GM23338 (cell line): ENCODE measurements around the gene RYR3. TPM values are rescaled to one million over a fixed set of nuclear protein-coding genes. Genes with fewer than 3 reads are reported as not detected.

Experiments used
- ATAC-seq: fragments of 200-7000 bp; cut with Tn5 transposase; 3 replicates; pipeline ENCODE4 v1.9.1; 2020
- DNase-seq: peaks from one replicate; pipeline ENCODE4 v3.0.0-alpha.2; 2015; ENCODE audit warnings: low spot score
- H2AFZ ChIP-seq: fragments of 200-600 bp; sonication (generic); 2 replicates; pipeline ENCODE4 v1.8.0; 2016; ENCODE audit warnings: antibody characterized with exemption, mild to moderate bottlenecking, moderate library complexity
- H3F3A ChIP-seq: fragments of 200-600 bp; sonication (generic); replicated peaks from 2 replicates; pipeline ENCODE4 v1.8.0; 2017; ENCODE audit warnings: antibody characterized with exemption, mixed run types, low read depth
- H3K27ac ChIP-seq: fragments of 200-600 bp; sonication (generic); 2 replicates; pipeline ENCODE4 v1.6.1; 2016; ENCODE audit warnings: low read depth
- H3K27me3 ChIP-seq: fragments of 200-600 bp; sonication (generic); 2 replicates; pipeline ENCODE4 v1.8.0; 2016; ENCODE audit warnings: mild to moderate bottlenecking, mixed run types, moderate library complexity; ENCODE audit not compliant: insufficient read depth
- H3K36me3 ChIP-seq: fragments of 200-600 bp; sonication (generic); 2 replicates; pipeline ENCODE4 v1.8.0; 2016; ENCODE audit warnings: mild to moderate bottlenecking; ENCODE audit not compliant: insufficient read depth
- H3K4me1 ChIP-seq: fragments of 200-600 bp; sonication (generic); 2 replicates; pipeline ENCODE4 v1.8.0; 2016; ENCODE audit warnings: mild to moderate bottlenecking, moderate library complexity; ENCODE audit not compliant: insufficient read depth
- H3K4me2 ChIP-seq: fragments of 200-600 bp; sonication (generic); 2 replicates; pipeline ENCODE4 v1.7.1; 2017; ENCODE audit warnings: mixed run types
- H3K4me3 ChIP-seq: fragments of 200-600 bp; sonication (generic); 2 replicates; pipeline ENCODE4 v1.6.1; 2016; ENCODE audit warnings: mixed run types
- H3K79me2 ChIP-seq: fragments of 200-600 bp; sonication (generic); replicated peaks from 2 replicates; pipeline ENCODE4 v1.8.0; 2017; ENCODE audit warnings: mild to moderate bottlenecking; ENCODE audit not compliant: insufficient read depth
- H3K9me2 ChIP-seq: fragments of 200-600 bp; sonication (generic); 2 replicates; pipeline ENCODE4 v1.8.0; 2017; ENCODE audit not compliant: insufficient read depth
- H4K20me1 ChIP-seq: fragments of 200-600 bp; sonication (generic); replicated peaks from 2 replicates; pipeline ENCODE4 v1.8.0; 2017; ENCODE audit warnings: mild to moderate bottlenecking; ENCODE audit not compliant: insufficient read depth
- H3K27ac Mint-ChIP-seq: 2 replicates; pipeline ENCODE4 v1.8.0; 2020; ENCODE audit warnings: inconsistent platforms, mild to moderate bottlenecking, moderate library complexity, mixed read lengths
- H3K27me3 Mint-ChIP-seq: 3 replicates; pipeline ENCODE4 v1.8.0; 2022; ENCODE audit warnings: low read depth, mild to moderate bottlenecking, moderate library complexity, mixed read lengths, inconsistent platforms; ENCODE audit not compliant: insufficient read depth, poor library complexity
- H3K36me3 Mint-ChIP-seq: 3 replicates; pipeline ENCODE4 v1.8.0; 2021; ENCODE audit warnings: low read depth, mild to moderate bottlenecking, inconsistent platforms, moderate library complexity, mixed read lengths
- H3K4me1 Mint-ChIP-seq: 3 replicates; pipeline ENCODE4 v1.8.0; 2020; ENCODE audit warnings: mild to moderate bottlenecking, inconsistent platforms, mixed read lengths
- H3K4me3 Mint-ChIP-seq: 3 replicates; pipeline ENCODE4 v1.8.0; 2021; ENCODE audit warnings: moderate library complexity, mild to moderate bottlenecking, inconsistent platforms, mixed read lengths
- H3K9me3 Mint-ChIP-seq: 3 replicates; pipeline ENCODE4 v1.8.0; 2020; ENCODE audit warnings: moderate library complexity, mild to moderate bottlenecking, inconsistent platforms, mixed read lengths
- CREB1 ChIP-seq: fragments of 250-450 bp; sonication (Bioruptor Pico); IDR thresholded peaks from 2 replicates; pipeline ENCODE4 v1.5.0; 2020; ENCODE audit warnings: low read depth, mild to moderate bottlenecking, moderate library complexity
- ETS1 ChIP-seq: IDR thresholded peaks from 2 replicates; pipeline ENCODE4 v1.6.1; 2016; ENCODE audit warnings: antibody characterized with exemption
- EZH2 ChIP-seq: fragments of 200-600 bp; sonication (generic); IDR thresholded peaks from one replicate; pipeline ENCODE4 v1.8.0; 2017; ENCODE audit warnings: antibody characterized with exemption, mild to moderate bottlenecking, low read depth; ENCODE audit not compliant: unreplicated experiment
- EZH2phosphoT487 ChIP-seq: fragments of 200-600 bp; sonication (generic); IDR thresholded peaks from one replicate; pipeline ENCODE4 v1.8.1; 2018; ENCODE audit warnings: antibody characterized with exemption; ENCODE audit not compliant: unreplicated experiment
- JUNB ChIP-seq: IDR thresholded peaks from one replicate; pipeline ENCODE4 v1.6.1; 2016; ENCODE audit warnings: antibody characterized with exemption; ENCODE audit not compliant: unreplicated experiment
- NANOG ChIP-seq: IDR thresholded peaks from 2 replicates; pipeline ENCODE4 v1.6.1; 2016; ENCODE audit warnings: antibody characterized with exemption, borderline replicate concordance
- POLR2AphosphoS5 ChIP-seq: IDR thresholded peaks from 2 replicates; pipeline ENCODE4 v1.6.1; 2016; ENCODE audit warnings: antibody characterized with exemption, low read depth
- STAT1 ChIP-seq: IDR thresholded peaks from one replicate; pipeline ENCODE4 v1.6.1; 2016; ENCODE audit warnings: antibody characterized with exemption; ENCODE audit not compliant: unreplicated experiment
- ZNF114 ChIP-seq: fragments of 250-450 bp; sonication (Bioruptor Pico); IDR thresholded peaks from 2 replicates; pipeline ENCODE4 v1.5.0; 2020; ENCODE audit warnings: mild to moderate bottlenecking, moderate library complexity
- ZNF331 ChIP-seq: fragments of 250-450 bp; sonication (Bioruptor Pico); IDR thresholded peaks from 2 replicates; pipeline ENCODE4 v1.5.0; 2020; ENCODE audit warnings: low read depth, mild to moderate bottlenecking, moderate library complexity
- ZNF462 ChIP-seq: fragments of 250-450 bp; sonication (Bioruptor Pico); IDR thresholded peaks from 2 replicates; pipeline ENCODE4 v1.5.0; 2020; ENCODE audit warnings: mild to moderate bottlenecking, moderate library complexity
- polyA plus RNA-seq: library from polyadenylated mRNA; unstranded; fragments of >200 nt; fragmentation: Nextera tagmentation; extraction: Ambion mirVana; gene quantifications from 2 replicates; pipeline ENCODE4 v1.2.1, GENCODE V29; 2016
- total RNA-seq: library from RNA; depleted of rRNA; stranded (reverse); fragments of >200 nt; shearing (Covaris generic); gene quantifications from 2 replicates; pipeline ENCODE4 v1.2.3, GENCODE V29; 2014
- TF ChIP-seq, protein P1 (sequence below): IDR thresholded peaks from one replicate; pipeline ENCODE4 v1.6.1; 2018; ENCODE audit warnings: antibody characterized with exemption; ENCODE audit not compliant: unreplicated experiment
- TF ChIP-seq, protein P2 (sequence below), 2 experiments: fragments of 200-600 bp in 1 of 2; sonication (generic) in 1 of 2; conservative IDR thresholded peaks; 2 replicates each; pipeline versions ENCODE4 v1.5.1 to v1.6.1; 2016 to 2017; ENCODE audit warnings: antibody characterized with exemption in 2 of 2, low read depth in 2 of 2, mild to moderate bottlenecking in 2 of 2, moderate library complexity in 1 of 2

The RYR3 gene
- total and polyA plus RNA-seq, 2 experiments from 2014 or later: 1.1 to 1.2 TPM

DNA sequence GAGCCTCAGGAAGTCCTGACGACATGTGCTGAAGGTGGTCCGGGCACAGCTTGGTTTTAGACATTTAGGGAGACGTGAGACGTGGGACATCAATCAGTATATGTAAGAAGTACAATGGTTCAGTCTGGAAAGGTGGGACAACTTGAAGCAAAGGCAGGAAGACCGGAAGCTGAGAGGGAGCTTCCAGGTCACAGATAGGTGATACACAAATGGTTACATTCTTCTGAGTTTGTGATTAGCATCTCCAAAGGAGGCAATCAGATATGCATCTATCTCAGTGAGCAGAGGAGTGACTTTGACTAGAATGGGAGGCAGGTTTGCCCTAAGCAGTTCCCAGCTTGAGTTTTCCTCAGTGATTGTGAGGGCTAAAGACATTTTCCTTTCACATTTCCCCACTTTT is 282.1 kb downstream of the RYR3 start:
- TF ChIP-seq NANOG: no peak
- no peak for TF ChIP-seq POLR2AphosphoS5
- no peak for TF ChIP-seq CREB1
- no peak for TF ChIP-seq ZNF331 (CRISPR knock-in tag)
- no peak for TF ChIP-seq ZNF114 (CRISPR knock-in tag)
- TF ChIP-seq, protein P1, sequence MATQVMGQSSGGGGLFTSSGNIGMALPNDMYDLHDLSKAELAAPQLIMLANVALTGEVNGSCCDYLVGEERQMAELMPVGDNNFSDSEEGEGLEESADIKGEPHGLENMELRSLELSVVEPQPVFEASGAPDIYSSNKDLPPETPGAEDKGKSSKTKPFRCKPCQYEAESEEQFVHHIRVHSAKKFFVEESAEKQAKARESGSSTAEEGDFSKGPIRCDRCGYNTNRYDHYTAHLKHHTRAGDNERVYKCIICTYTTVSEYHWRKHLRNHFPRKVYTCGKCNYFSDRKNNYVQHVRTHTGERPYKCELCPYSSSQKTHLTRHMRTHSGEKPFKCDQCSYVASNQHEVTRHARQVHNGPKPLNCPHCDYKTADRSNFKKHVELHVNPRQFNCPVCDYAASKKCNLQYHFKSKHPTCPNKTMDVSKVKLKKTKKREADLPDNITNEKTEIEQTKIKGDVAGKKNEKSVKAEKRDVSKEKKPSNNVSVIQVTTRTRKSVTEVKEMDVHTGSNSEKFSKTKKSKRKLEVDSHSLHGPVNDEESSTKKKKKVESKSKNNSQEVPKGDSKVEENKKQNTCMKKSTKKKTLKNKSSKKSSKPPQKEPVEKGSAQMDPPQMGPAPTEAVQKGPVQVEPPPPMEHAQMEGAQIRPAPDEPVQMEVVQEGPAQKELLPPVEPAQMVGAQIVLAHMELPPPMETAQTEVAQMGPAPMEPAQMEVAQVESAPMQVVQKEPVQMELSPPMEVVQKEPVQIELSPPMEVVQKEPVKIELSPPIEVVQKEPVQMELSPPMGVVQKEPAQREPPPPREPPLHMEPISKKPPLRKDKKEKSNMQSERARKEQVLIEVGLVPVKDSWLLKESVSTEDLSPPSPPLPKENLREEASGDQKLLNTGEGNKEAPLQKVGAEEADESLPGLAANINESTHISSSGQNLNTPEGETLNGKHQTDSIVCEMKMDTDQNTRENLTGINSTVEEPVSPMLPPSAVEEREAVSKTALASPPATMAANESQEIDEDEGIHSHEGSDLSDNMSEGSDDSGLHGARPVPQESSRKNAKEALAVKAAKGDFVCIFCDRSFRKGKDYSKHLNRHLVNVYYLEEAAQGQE: no peak
- TF ChIP-seq STAT1: no peak
- TF ChIP-seq EZH2phosphoT487: no peak
- TF ChIP-seq ETS1: no peak
- no peak for TF ChIP-seq JUNB
- TF ChIP-seq ZNF462 (CRISPR knock-in tag): no peak
- TF ChIP-seq, protein P2, sequence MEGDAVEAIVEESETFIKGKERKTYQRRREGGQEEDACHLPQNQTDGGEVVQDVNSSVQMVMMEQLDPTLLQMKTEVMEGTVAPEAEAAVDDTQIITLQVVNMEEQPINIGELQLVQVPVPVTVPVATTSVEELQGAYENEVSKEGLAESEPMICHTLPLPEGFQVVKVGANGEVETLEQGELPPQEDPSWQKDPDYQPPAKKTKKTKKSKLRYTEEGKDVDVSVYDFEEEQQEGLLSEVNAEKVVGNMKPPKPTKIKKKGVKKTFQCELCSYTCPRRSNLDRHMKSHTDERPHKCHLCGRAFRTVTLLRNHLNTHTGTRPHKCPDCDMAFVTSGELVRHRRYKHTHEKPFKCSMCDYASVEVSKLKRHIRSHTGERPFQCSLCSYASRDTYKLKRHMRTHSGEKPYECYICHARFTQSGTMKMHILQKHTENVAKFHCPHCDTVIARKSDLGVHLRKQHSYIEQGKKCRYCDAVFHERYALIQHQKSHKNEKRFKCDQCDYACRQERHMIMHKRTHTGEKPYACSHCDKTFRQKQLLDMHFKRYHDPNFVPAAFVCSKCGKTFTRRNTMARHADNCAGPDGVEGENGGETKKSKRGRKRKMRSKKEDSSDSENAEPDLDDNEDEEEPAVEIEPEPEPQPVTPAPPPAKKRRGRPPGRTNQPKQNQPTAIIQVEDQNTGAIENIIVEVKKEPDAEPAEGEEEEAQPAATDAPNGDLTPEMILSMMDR (conservative IDR thresholded peaks at IDR 0.05; ENCODE audit: low read depth in 2 of 2): no peak
- TF ChIP-seq EZH2: no peak
- peaks cover 20% of the 10 kb centered on the region for H3K4me1 ChIP-seq
- peaks cover 32% of the 10 kb centered on the region for H3K4me1 Mint-ChIP-seq
- peaks cover 10% of the 10 kb centered on the region for H3K27me3 Mint-ChIP-seq
- no peak overlapping the region for H3K4me3 Mint-ChIP-seq
- H2AFZ ChIP-seq: no peak overlapping the region
- no peak; the same call in 2 of the 3 replicates for ATAC-seq
- H3K9me3 Mint-ChIP-seq: peaks cover 26% of the 10 kb centered on the region
- H3K36me3 ChIP-seq: peaks cover 7% of the 10 kb centered on the region; the same call in 1 of the 2 replicates
- 0 out of 2 replicates have a peak, but pooled peaks cover 2% of the 10 kb centered on the region for H3K9me2 ChIP-seq
- peak overlapping the region; percentile 94 for H3K27ac ChIP-seq
- no peaks in the 10 kb centered on the region for H3K27me3 ChIP-seq
- peak; percentile 47 for DNase-seq
- H3K27ac Mint-ChIP-seq: peak overlapping the region; percentile 86
- peaks cover 30% of the 10 kb centered on the region; the same call in 2 of the 3 replicates for H3K36me3 Mint-ChIP-seq
- no peaks in the 10 kb centered on the region for H3K79me2 ChIP-seq
- H3K4me2 ChIP-seq: 0 out of 2 replicates have a peak overlapping the region, but pooled peaks have one; percentile 46
- H3F3A ChIP-seq: no peaks in the 10 kb centered on the region
- H3K4me3 ChIP-seq: no peak overlapping the region
- no peaks in the 10 kb centered on the region for H4K20me1 ChIP-seq
